GM18858 (cell line): ENCODE data around the gene FAM110C.
"Not testable (repeated sequence)": the region's sequence is repeated elsewhere in the genome, so short reads cannot be mapped to it uniquely, and the experiment has no call there.

Source experiments
- ATAC-seq: cut with Tn5 transposase; IDR thresholded peaks from one replicate; pipeline ENCODE4 v1.9.1; 2021; ENCODE audit not compliant: unreplicated experiment

FAM110C gene, protein sequence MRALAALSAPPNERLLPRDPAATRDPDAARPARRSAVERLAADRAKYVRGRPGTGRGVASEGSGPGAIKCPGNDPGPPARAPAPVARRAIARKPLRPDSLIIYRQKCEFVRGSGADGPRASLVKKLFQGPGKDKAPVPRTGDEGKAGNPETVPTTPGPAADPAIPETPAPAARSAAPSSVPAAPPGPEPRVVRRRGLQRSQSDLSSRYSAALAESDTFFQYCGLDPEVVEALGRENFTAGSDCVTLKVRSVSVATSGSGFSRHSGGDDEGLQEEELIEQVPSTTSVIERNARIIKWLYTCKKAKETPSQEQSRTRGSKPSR

DNA sequence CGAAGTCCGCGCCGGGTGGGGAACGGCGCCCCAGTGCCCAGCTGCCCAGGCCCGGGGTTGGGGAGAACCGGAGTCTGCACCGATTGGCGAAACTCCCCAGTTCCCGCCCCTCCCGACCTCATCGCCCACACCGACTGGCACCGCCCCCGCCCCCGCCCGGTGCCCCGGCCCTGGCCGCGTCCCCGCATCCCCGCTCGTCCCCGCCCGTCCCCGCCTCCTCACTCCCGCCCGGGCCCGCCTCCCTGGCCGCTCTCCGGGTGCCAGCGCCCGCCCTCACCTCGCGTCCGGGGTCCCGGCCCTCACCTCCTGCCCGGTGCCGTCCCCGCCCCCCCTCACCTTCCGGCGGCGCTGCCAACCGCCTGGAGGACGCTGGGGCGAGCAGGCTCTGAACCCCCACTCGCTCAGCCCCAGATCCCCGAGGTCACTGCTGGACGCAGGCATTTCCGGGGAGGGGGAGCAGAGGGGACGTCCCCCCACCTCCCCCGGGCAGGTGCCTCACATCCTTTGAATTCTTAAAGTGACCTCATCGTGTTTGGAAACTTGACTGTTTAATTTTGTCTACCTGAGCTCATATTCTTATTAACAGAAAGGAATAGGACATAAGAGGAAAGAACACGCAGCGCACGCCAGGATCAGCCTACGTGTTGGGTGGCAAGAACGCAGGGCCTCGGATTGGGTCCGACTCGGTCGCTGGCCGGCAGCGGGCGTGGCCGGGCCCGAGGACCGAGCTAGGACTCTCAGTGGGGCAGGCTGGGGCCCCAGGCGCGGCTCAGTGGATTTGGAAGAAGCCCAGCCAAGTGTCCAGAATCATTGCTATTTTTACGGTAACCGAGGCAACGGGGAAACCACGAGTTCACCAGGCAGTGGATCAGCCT lies at the start of gene FAM110C:
Gene FAM110C, minus strand, starts transcription at position 35 of the 875 bp plus-strand sequence. CDS start 120 bp downstream, outside the sequence.
- no peak for ATAC-seq

DNA sequence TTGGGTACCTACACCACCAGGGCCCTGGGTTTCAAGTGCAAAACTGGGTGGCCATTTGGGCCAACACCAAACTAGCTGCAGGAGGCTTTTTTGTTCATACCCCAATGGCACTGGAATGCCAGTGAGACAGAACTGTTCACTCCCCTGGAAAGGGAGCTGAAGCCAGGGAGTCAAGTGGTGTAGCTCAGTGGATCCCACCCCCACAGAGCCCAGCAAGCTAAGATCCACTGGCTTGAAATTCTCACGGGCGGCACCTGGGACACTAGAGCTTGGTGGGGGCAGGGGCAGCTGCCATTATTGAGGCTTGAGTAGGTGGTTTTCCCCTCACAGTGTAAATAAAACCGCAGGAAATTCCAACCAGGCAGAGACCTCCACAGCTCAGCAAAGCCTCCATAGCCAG lies 46.0 kb upstream of the FAM110C start:
- no peak for ATAC-seq

DNA sequence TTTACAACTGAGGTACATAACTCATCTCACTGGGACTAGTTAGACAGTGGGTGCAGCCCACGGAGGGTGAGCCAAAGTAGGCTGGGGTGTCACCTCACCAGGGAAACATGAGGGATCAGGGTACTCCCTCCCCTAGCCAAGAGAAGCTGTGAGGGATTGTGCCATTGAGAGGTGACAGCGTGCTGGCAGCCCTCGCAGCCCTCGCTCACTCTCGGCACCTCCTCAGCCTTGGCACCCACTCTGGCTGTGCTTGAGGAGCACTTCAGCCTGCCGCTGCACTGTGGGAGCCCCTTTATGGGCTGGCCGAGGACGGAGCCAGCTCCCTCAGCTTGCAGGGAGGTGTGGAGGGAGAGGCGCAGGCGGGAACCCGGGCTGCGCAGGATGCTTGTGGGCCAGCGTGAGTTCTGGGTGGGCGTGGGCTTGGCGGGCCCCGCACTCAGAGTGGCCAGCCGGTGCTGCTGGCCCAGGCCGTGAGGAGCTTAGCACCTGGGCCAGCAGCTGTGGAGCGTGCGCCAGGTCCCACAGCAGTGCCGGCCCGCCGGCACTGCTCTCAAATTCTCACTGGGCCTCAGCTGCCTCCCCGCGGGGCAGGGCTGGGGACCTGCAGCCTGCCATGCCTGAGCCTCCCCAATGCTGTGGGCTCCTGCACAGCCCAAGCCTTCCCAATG lies 44.5 kb upstream of the FAM110C start:
- no peak for ATAC-seq

DNA sequence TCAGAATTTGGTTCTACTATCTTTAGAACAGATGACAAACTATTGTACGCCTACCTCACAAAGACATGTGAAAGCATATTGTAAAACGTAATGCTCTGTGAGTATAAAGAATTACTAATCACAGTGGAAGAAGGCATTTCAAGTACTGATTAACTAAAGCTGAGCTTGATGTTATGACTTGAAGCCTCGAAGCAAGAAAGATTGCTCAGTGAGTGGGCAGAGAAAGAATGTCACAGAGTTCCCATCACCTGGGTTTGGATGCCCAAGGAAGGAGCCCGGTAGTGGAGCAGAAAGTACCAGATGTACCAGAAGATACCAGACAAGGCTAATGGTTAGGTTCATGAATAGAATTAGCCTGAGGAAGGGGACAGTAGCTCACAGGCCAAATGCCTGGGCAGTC lies 39.5 kb upstream of the FAM110C start:
- ATAC-seq, result no peak

DNA sequence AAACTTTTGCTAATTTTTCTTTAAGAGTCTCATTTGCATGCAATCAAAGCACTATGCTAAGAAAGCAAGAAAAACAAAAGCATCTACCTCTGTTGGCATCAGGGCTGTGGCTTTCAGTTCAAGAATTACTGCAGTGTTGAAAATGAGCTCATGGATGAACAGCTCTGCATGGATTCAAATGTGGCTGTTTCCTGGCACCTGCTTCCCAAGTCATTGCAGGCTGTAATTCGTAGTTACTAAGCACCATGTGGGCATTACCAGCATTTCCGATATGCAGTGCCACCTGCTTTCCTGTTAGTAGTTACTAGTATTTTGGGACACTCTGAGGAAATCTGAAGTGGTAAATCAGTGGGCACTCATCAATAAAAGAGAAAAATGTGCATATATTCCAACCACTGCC lies 37.8 kb upstream of the FAM110C start:
- no peak for ATAC-seq

DNA sequence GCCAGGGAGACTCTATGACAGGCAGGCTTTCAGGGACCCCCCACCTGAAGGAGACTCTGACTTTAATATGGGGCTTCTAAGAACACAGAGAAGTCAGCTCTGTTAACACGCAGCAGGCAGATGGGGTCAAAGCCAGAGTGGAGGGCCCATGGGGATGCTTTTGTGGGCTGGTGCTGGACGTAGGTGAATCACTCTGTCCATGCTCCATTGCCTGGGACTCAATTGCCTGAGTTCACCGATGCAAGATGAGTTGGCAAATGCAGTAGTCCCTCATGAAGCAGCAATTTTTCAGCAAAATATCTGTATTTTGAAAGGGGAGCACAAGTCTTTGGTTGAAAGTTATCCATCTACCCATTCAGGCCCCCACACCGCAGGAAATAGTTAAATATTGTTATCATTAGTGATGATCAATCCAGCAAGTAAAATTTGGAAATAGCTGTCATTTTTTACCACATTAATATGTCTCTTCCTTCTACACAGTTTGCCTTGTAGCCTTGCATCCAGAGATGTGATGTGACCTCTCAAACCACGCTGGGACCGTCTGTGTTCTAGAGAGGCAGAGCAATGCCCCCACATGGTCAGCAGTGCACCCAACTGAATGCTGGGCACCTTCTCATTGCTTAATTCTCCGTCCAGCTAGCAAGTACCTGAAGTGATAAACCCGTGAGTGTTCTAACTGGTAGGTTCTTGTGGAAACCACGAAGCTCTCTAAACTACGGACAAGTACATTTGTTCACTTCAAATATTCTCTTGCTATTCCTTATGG lies 34.8 kb upstream of the FAM110C start:
- ATAC-seq, result no peak

DNA sequence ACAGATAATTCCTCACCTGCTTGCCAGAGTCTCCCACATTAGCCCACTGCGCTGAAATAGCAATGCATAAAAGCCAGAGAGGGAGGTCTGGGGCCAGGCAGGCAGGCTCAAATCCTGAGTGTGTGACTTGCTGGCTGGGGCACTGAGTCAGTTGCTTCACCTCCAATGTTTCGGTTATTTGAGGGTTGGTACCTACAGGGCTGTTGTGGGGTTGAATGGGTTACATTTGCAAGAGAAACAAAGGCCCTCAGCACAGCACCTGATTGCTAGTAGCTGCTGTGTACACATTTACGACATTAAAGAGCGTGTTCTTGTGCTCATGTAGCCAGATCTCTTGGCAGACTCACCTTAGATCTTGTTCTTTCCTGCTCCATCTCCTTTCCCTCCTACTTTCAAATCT lies 34.1 kb upstream of the FAM110C start:
- no peak for ATAC-seq

DNA sequence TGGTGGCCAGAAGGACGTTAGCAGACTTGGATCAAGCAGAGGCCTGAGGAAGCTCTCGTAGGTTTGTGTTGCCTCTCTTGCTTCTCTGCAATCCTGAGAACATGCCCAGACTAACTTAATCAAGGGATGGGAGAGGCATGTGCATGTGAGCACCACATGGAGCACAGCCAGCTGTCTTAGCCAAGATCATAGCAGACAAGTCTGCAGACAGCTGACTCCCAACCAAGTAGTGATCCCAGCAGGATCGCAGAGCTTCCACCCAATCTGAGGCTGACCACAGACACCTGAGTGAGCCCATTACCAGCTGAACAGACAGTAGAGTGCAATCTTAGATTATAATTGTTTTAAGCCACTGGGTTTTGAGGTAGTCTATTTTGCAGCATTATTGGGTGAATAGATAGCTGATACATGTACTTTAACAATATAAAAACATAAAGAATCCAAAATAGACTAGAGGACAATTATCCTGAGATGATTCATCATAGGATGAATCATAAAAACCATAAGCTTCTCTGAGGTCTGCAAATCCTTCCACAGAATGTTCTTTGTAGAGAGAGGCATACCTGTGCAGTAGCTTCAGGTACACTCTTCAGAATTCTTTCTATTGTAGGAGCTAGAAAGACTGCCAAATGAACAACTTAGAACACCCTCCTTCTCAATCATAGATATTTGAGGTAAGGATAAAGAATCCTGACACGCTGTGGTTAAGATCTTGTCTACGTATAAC lies 25.2 kb upstream of the FAM110C start:
- ATAC-seq, result no peak

DNA sequence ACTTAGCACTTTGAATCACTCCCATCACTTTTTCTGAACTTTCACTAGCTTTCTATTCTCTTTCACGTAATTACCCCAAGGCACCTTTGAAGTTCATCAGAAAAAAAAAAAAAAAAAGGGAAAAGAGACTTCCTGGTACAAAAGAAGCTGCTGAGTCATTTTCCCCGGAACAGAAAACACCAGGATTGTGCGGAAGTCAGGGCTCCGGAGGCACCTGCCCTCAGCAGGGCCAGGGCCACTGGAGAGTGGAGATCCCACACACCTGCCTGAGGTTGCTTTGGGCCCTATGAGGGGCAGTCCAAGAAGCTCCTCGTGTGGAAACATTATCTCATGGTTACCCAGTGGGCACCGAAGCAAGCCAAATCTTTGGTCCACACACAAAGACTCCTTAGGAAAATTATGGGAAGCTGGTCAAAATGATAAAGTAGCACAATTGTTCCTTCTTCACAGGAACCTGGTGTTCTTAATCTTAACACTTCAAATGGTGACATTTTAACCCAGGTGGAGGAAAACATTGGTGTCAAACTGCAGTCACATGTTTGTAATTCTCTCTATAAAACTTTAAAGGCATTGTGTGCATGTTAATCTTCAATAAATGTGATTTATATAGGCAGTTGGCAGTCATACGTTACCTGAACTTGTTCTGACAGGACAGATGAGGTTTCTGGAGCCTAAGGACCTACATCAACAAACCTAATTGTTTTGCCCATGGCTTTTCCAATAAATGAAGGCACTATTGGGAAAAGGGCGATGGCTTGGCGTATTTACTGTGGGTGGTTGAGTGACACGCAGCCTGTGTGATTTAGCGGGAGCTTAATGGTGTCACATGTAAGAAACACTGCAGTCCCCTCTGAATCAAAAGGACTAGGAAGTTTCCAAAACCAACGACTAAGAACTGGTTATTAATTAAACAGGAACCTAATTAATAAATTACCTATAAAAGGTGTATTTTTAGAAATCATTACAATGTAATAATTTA lies 23.4 kb upstream of the FAM110C start:
- no peak for ATAC-seq

DNA sequence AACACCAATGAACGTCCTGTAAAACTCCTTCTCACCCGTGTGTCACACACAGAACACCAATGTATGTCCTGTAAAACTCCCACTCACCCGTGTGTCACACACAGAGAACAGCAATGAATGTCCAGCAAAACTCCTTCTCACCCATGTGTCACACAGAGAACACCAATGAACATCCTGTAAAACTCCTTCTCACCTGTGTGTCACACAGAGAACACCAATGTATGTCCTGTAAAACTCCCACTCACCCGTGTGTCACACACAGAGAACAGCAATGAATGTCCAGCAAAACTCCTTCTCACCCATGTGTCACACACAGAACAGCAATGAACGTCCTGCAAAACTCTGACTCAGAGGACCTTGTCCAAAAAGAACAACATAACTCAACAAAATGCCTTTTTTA lies 22.3 kb upstream of the FAM110C start:
- not testable (repeated sequence) for ATAC-seq

DNA sequence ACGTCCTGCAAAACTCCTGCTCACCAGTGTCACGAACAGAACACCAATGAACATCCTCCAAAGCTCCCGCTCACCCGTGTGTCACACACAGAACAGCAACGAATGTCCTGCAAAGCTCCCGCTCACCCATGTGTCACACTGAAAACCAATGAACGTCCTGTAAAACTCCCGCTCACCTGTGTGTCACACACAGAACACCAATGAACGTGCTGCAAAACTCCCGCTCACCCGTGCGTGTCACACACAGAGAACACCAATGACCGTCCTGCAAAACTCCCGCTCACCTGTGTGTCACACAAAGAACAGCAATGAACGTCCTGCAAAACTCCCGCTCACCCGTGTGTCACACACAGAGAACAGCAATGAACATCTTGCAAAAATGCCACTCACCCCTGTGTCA lies 20.5 kb upstream of the FAM110C start:
- no peak for ATAC-seq

DNA sequence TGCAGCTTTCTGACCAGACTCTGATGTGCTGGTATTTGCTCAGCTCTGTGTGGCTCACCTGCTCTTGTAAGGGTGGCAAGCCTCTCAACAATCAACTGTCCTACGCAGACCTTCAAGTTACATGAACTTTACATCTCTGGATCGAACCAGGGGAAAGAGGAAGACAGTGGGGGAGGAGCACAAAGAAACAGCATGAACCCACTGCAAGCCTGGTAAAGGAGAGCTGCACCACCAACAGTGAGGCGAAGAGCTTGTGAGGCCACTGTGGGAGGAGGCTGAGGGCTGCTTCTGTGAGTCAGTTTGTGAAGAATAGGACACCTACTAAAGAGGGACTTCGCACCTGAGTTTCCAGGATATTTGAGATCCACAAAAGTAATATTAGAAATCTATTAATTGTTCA lies 18.8 kb upstream of the FAM110C start:
- ATAC-seq, result no peak

DNA sequence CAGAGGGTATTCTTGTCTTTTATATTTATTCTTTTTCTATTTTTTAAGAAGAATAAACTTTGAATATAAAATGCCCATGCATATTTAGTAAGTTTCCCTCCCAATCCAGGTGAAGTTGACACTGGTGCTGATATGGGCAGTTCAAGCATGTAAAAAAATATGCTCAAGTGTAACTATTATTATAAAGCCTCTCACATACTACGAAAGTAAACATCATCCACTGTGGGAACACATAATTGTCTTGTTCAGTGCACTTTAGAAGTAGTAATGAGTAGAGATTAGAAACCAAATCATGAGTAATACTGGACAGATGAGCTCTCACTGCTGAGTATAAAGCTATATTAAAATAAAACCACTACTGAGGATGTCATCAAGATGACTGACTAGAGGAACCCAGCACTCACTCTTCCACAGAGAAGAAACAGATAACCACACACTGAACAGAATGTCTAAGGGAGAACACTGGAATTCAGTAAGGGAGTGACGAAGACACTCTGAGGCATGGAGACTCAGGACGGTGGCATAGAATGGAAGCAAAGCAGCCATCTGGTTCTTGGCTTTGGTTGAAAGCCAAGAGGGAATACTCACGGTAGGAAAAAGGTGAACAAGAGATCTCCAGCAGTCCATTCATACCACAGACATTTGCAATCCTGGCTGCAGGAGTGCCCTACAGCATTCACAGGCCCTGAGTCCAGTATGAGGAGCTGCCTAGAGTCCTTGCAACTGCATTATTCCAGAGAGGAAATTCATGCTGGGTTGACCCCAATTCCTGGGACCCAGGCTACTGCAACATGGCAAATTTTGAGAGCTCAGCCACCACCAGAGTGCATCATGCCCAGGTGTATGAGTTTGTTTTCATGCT lies 9.5 kb upstream of the FAM110C start:
- no peak for ATAC-seq

DNA sequence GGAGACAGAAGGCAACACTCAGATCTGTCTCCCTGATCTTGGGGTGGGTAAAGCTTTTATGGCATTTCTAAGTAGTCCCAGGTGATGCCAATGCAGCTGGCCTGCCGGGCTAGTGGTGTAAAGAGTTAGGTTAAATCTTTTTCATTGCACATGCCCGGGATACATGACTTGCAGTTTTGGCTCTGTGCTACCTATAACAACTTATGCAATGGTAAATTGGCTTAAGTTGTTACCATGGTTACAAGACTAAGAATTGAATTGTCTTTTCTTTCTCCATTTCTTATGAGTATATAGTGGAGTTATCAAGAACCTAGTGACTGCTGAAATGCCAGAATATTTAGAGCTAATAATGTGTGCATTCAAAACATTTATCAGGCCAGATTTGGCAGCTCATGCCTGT lies 5.3 kb upstream of the FAM110C start:
- no peak for ATAC-seq

DNA sequence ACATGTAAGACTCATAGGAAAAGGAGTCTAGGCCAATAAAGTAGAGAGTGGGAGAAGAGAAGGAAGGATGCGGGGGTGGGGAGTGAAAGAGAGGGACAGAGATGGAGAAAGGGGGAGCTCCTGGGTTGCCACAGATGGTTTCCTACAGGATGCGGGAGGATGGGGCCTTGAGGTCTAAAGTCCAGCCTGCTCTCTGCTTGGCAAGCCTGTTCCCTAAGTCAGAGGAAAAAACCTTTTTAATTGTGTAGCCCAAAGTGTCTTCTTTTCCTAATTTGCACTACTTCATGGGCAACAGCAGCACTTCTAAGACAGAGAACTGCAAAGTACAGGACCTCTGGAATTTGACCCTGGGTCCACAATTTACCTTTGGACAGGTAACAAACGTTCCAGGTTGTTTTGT lies 1.4 kb upstream of the FAM110C start:
- ATAC-seq, result no peak

DNA sequence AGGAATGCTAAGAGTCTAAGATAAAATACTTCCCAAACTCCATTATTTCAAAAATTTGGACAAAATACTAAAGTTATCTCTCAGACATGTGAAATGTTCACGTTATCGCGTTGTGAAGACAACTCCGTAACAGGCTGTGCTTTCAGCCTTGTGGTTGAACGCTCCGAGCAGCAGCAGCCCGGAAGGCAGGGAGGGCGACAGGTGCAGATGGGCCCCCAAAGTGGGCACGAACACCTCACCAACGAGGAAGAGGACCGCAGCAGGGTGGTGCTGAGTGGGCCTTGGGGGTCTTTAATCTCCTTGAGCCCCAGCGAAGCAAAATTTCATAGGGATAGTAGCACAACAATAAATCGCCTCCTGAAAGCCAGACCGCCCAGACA lies 1.0 kb upstream of the FAM110C start:
- no peak for ATAC-seq

DNA sequence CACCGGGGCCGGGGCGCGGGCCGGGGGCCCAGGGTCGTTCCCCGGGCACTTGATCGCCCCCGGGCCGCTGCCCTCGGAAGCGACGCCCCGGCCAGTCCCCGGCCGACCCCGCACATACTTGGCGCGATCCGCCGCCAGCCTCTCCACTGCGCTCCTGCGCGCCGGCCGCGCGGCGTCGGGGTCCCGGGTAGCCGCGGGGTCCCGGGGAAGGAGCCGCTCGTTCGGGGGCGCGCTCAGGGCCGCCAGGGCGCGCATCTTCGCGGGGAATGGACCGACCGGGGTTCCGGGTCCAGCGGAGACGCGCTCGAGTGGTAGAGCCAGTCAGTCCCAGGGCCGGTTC lies 204 bp downstream of the FAM110C start:
- no peak for ATAC-seq

DNA sequence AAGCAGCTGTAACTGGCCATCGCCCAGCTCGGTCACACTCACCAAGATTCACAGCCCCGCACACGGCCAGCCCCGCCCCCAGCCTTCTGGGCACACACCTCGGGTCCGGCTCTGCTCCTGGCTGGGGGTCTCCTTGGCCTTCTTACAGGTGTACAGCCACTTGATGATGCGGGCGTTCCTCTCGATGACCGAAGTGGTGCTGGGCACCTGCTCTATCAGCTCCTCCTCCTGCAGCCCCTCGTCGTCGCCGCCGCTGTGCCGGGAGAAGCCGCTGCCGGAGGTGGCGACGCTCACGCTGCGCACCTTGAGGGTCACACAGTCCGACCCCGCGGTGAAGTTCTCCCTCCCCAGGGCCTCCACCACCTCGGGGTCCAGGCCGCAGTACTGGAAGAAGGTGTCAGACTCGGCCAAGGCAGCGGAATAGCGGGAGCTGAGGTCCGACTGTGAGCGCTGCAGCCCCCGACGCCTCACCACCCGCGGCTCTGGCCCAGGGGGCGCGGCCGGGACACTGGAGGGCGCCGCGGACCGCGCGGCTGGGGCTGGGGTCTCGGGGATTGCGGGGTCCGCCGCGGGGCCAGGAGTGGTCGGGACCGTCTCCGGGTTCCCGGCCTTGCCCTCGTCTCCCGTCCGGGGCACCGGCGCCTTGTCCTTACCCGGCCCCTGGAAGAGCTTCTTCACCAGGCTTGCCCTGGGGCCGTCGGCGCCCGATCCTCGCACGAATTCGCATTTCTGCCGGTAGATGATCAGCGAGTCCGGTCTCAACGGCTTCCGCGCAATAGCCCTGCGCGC lies 769 bp downstream of the FAM110C start:
- ATAC-seq, result no peak
